SK-N-SH (cell line): ENCODE results near the gene ACOXL.

ENCODE experiments used
- CTCF ChIP-seq: fragments of 200-600 bp; sonication (generic); IDR thresholded peaks from 2 replicates; pipeline ENCODE4 v1.6.1; 2017; ENCODE audit warnings: antibody characterized with exemption, mild to moderate bottlenecking, moderate library complexity
- EZH2phosphoT487 ChIP-seq: fragments of 200-600 bp; sonication (generic); IDR thresholded peaks from 2 replicates; pipeline ENCODE4 v1.6.1; 2017; ENCODE audit warnings: low read depth, mixed run types, mild to moderate bottlenecking, antibody characterized with exemption, moderate library complexity, borderline replicate concordance
- POLR2AphosphoS5 ChIP-seq: IDR thresholded peaks from 2 replicates; pipeline ENCODE4 v1.6.1; 2012; ENCODE audit warnings: low read depth, low read length
- SIN3A ChIP-seq: IDR thresholded peaks from 2 replicates; pipeline ENCODE4 v1.6.1; 2012; ENCODE audit warnings: low read depth, mild to moderate bottlenecking, low read length, moderate library complexity, borderline replicate concordance
- TAF1 ChIP-seq: IDR thresholded peaks from 2 replicates; pipeline ENCODE4 v1.6.1; 2012; ENCODE audit warnings: low read depth, mild to moderate bottlenecking, low read length, moderate library complexity, borderline replicate concordance
- YY1 ChIP-seq: IDR thresholded peaks from 2 replicates; pipeline ENCODE4 v1.4.0; 2012; ENCODE audit warnings: low read depth, mild to moderate bottlenecking
- ZBTB33 ChIP-seq: IDR thresholded peaks from 2 replicates; pipeline ENCODE4 v1.4.0; 2012; ENCODE audit warnings: low read depth, borderline replicate concordance

- TF ChIP-seq YY1 (no peak), SIN3A (no peak), EZH2phosphoT487 (no peak), CTCF (no peak), ZBTB33 (no peak), POLR2AphosphoS5 (no peak), TAF1 (no peak)
Observed at GRCh38 chr2:111117598-111118480, 385.5 kb downstream of the ACOXL start.
